ENCODE measurements around the gene ZRANB3. TPM values are rescaled to one million over a fixed set of nuclear protein-coding genes. Genes with fewer than 3 reads are reported as not detected.
A peak's percentile ranks its signal among the peaks of the same experiment; 100 is the strongest.

The ZRANB3 gene
- total RNA-seq, 1 experiment from 2014 or later: 14.5 TPM

DNA sequence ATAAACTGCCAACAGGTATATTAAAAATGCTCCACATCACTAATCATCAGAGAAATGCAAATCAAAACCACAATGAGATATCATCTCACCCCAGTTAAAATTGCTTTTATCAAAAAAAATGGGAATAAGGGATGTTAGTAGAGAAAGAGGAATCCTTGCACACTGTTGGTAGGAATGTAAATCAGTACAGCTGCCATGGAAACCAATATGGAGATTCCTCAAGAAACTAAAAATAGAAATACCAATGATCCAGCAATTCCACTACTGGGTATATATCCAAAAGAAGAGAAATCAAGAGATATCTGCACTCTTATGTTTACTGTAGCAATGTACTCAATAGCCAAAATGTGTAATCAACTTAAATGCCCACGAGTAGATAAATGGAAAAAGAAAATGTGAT is 40.6 kb downstream of the ZRANB3 start:
- H3K27ac Mint-ChIP-seq (ENCODE audit: unreplicated experiment): no peak overlapping the region
- CTCF ChIA-PET: no interaction called here

DNA sequence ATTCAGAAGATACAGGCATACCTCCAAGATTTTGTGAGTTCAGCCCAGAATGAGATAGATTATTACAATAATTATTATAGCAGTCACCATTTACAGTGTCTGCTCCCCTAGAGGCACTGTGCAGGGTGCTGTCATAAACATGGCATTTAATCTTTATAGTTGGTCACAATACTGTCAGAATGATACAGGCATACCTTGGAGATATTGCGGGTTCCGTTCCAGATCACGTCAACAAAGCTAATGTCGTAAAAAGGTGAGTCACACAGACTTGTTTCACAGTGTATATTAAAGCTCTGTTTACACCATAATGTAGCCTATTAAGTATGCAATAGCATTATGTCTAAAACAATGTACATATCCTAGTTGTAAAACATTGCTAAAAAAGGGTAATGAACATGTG is 45.6 kb downstream of the ZRANB3 start:
- H3K4me1 Mint-ChIP-seq (ENCODE audit: low read depth, unreplicated experiment): no peaks in the 10 kb centered on the region
- intact Hi-C loops (cut with micrococcal nuclease; ENCODE audit: unreplicated experiment): no loop called here
- H3K9me3 Mint-ChIP-seq (ENCODE audit: low read depth, unreplicated experiment): peaks cover 4% of the 10 kb centered on the region
- DNase-seq: no peak
- no peak overlapping the region for H3K4me3 Mint-ChIP-seq (ENCODE audit: low read depth, unreplicated experiment)
- H3K27ac Mint-ChIP-seq (ENCODE audit: unreplicated experiment): no peak overlapping the region
- TF ChIP-seq, protein P1, sequence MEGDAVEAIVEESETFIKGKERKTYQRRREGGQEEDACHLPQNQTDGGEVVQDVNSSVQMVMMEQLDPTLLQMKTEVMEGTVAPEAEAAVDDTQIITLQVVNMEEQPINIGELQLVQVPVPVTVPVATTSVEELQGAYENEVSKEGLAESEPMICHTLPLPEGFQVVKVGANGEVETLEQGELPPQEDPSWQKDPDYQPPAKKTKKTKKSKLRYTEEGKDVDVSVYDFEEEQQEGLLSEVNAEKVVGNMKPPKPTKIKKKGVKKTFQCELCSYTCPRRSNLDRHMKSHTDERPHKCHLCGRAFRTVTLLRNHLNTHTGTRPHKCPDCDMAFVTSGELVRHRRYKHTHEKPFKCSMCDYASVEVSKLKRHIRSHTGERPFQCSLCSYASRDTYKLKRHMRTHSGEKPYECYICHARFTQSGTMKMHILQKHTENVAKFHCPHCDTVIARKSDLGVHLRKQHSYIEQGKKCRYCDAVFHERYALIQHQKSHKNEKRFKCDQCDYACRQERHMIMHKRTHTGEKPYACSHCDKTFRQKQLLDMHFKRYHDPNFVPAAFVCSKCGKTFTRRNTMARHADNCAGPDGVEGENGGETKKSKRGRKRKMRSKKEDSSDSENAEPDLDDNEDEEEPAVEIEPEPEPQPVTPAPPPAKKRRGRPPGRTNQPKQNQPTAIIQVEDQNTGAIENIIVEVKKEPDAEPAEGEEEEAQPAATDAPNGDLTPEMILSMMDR (IDR thresholded peaks at IDR 0.05; ENCODE audit: unreplicated experiment): no peak
- no peaks in the 10 kb centered on the region for H3K27me3 Mint-ChIP-seq (ENCODE audit: unreplicated experiment)
- no peaks in the 10 kb centered on the region for H3K36me3 Mint-ChIP-seq (ENCODE audit: insufficient read depth, unreplicated experiment)
- CTCF ChIA-PET: no interaction called here
- no TSS peak for BruUV-seq (replicated peaks)

More for the DNA sequence above, 40.6 kb downstream of the ZRANB3 start:
- intact Hi-C loops (cut with micrococcal nuclease; ENCODE audit: unreplicated experiment): no loop called here
- no peaks in the 10 kb centered on the region for H3K4me1 Mint-ChIP-seq (ENCODE audit: low read depth, unreplicated experiment)
- H3K4me3 Mint-ChIP-seq (ENCODE audit: low read depth, unreplicated experiment): no peak overlapping the region
- no peak for DNase-seq
- no peaks in the 10 kb centered on the region for H3K9me3 Mint-ChIP-seq (ENCODE audit: low read depth, unreplicated experiment)
- H3K36me3 Mint-ChIP-seq (ENCODE audit: insufficient read depth, unreplicated experiment): no peaks in the 10 kb centered on the region
- TF ChIP-seq, protein P1 (IDR thresholded peaks at IDR 0.05; ENCODE audit: unreplicated experiment): no peak
- no TSS peak for BruUV-seq (replicated peaks)
- no peaks in the 10 kb centered on the region for H3K27me3 Mint-ChIP-seq (ENCODE audit: unreplicated experiment)

DNA sequence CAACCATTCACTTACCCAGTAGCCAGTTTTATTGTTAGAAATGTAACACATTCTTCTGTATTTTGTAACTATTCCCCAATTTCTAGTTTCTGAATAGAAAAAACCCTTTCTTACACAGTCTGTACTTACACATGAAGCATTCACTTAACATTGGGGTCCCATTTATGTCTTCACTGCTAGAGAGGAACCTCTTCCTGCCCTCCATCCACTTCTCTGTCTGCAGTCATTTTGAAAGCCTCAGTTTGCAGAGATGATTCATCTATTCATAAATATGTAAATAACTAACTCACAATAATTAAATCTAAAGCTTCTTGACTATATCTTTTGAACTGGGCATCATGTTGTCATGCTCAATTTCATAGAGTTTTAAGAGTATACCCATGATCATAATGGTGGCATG is 55.9 kb downstream of the ZRANB3 start:
- intact Hi-C loops (cut with micrococcal nuclease; ENCODE audit: unreplicated experiment): loop anchor here (2.0 to 10.0 kb wide), 3 partner anchors 56 to 470 kb away; partner anchors contain the start of genes R3HDM1 and ZRANB3
- H3K9me3 Mint-ChIP-seq (ENCODE audit: low read depth, unreplicated experiment): no peaks in the 10 kb centered on the region
- no peak for DNase-seq
- TF ChIP-seq, protein P1 (IDR thresholded peaks at IDR 0.05; ENCODE audit: unreplicated experiment): no peak
- H3K36me3 Mint-ChIP-seq (ENCODE audit: insufficient read depth, unreplicated experiment): no peaks in the 10 kb centered on the region
- H3K27me3 Mint-ChIP-seq (ENCODE audit: unreplicated experiment): no peaks in the 10 kb centered on the region
- no peak overlapping the region for H3K4me3 Mint-ChIP-seq (ENCODE audit: low read depth, unreplicated experiment)
- no TSS peak for BruUV-seq (replicated peaks)
- CTCF ChIA-PET: no interaction called here
- H3K4me1 Mint-ChIP-seq (ENCODE audit: low read depth, unreplicated experiment): no peaks in the 10 kb centered on the region
- no peak overlapping the region for H3K27ac Mint-ChIP-seq (ENCODE audit: unreplicated experiment)

DNA sequence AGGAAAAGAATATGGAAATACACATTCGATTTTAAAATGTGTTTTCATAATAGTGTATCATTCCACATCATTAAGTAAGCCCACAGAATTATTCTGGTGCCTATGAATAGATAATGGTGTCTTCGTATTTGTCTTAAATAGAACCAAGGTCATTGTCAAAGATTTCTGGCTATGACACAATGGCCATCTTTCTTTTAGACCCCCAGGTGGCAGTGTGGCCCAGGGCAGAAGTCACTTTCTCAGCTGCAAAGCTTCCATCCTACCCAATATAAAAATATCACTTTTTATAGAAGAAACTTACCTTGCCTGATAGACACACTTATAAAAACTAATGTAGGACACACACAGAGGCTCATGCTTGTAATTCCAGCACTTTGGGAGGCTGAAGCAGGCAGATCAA is 57.5 kb downstream of the ZRANB3 start:
- TF ChIP-seq, protein P1 (IDR thresholded peaks at IDR 0.05; ENCODE audit: unreplicated experiment): peak; percentile 40
- Mint-ChIP-seq H3K27me3 (ENCODE audit: unreplicated experiment) (no peaks in the 10 kb centered on the region), H3K4me1 (ENCODE audit: low read depth, unreplicated experiment) (no peaks in the 10 kb centered on the region), H3K36me3 (ENCODE audit: insufficient read depth, unreplicated experiment) (no peaks in the 10 kb centered on the region), H3K4me3 (ENCODE audit: low read depth, unreplicated experiment) (no peak overlapping the region), H3K9me3 (ENCODE audit: low read depth, unreplicated experiment) (no peaks in the 10 kb centered on the region), H3K27ac (ENCODE audit: unreplicated experiment) (no peak overlapping the region)
- no TSS peak for BruUV-seq (replicated peaks)
- DNase-seq: peak; percentile 27
- CTCF ChIA-PET: interaction anchor here (0.6 to 1.9 kb wide), 7 partner anchors 16 to 462 kb away, joined by 3 to 12 read pairs (median 3); partner anchors contain the start of genes R3HDM1 and ZRANB3
- intact Hi-C loops (cut with micrococcal nuclease; ENCODE audit: unreplicated experiment): loop anchor here (1.0 to 10.0 kb wide), 4 partner anchors 129 to 469 kb away; no protein-coding TSS in a partner anchor

Data from Calu3 (cell line).